OCI-LY1 (cell line): ENCODE measurements around the gene ADK.
"Not testable (repeated sequence)": the region's sequence is repeated elsewhere in the genome, so short reads cannot be mapped to it uniquely, and the experiment has no call there.

Source experiments
- H2AFZ ChIP-seq: fragments of 200-600 bp; sonication (generic), shearing (Covaris generic); 2 replicates; pipeline ENCODE4 v1.6.0; 2014; ENCODE audit warnings: antibody characterized with exemption, mild to moderate bottlenecking, low read length
- H3F3A ChIP-seq: fragments of 200-600 bp; sonication (generic), shearing (Covaris generic); 2 replicates; pipeline ENCODE4 v1.6.0; 2014; ENCODE audit warnings: mild to moderate bottlenecking, antibody characterized with exemption, low read length, moderate library complexity; ENCODE audit not compliant: insufficient read depth
- H3K27ac ChIP-seq: fragments of 200-600 bp; sonication (generic); 2 replicates; pipeline ENCODE4 v1.5.1; 2014; ENCODE audit warnings: low read length, mixed run types, mild to moderate bottlenecking, low read depth; ENCODE audit not compliant: poor library complexity, severe bottlenecking
- H3K27me3 ChIP-seq: fragments of 200-600 bp; sonication (generic); 2 replicates; pipeline ENCODE4 v1.6.0; 2014; ENCODE audit warnings: antibody characterized with exemption, mild to moderate bottlenecking, low read length, moderate library complexity; ENCODE audit not compliant: insufficient read depth
- H3K36me3 ChIP-seq: fragments of 200-600 bp; sonication (generic); 2 replicates; pipeline ENCODE4 v1.6.1; 2014; ENCODE audit warnings: mild to moderate bottlenecking, antibody characterized with exemption, low read length, moderate library complexity, mixed read lengths; ENCODE audit not compliant: insufficient read depth
- H3K4me1 ChIP-seq: fragments of 200-600 bp; sonication (generic); 2 replicates; pipeline ENCODE4 v1.5.1; 2014; ENCODE audit warnings: mild to moderate bottlenecking, low read length, moderate library complexity; ENCODE audit not compliant: insufficient read depth, severe bottlenecking
- H3K4me2 ChIP-seq: fragments of 200-600 bp; sonication (generic), shearing (Covaris generic); 2 replicates; pipeline ENCODE4 v1.6.1; 2014; ENCODE audit warnings: low read length
- H3K4me3 ChIP-seq: fragments of 200-600 bp; sonication (generic); 2 replicates; pipeline ENCODE4 v1.5.1; 2014; ENCODE audit warnings: low read length, low read depth, mild to moderate bottlenecking, mixed read lengths; ENCODE audit not compliant: poor library complexity, severe bottlenecking
- H3K79me2 ChIP-seq: fragments of 200-600 bp; shearing (Covaris generic); 2 replicates; pipeline ENCODE4 v1.6.1; 2016; ENCODE audit warnings: mixed run types, low read length, mixed read lengths; ENCODE audit not compliant: insufficient read depth
- H3K9ac ChIP-seq: fragments of 200-600 bp; sonication (generic), shearing (Covaris generic); 2 replicates; pipeline ENCODE4 v1.6.1; 2014; ENCODE audit warnings: mild to moderate bottlenecking, low read length, mixed read lengths
- H3K9me2 ChIP-seq: fragments of 200-600 bp; sonication (generic), shearing (Covaris generic); 2 replicates; pipeline ENCODE4 v1.6.1; 2014; ENCODE audit warnings: low read depth, mild to moderate bottlenecking, low read length, mixed read lengths
- H3K9me3 ChIP-seq: fragments of 200-600 bp; shearing (Covaris generic); 2 replicates; pipeline ENCODE4 v1.6.1; 2014; ENCODE audit warnings: low read length, mixed read lengths
- H4K20me1 ChIP-seq: fragments of 200-600 bp; sonication (generic), shearing (Covaris generic); 2 replicates; pipeline ENCODE4 v1.6.0; 2016; ENCODE audit warnings: mild to moderate bottlenecking, low read length; ENCODE audit not compliant: insufficient read depth
- CTCF ChIP-seq: fragments of 200-600 bp; sonication (generic), shearing (Covaris generic); IDR thresholded peaks from 2 replicates; pipeline ENCODE4 v1.5.1; 2017; ENCODE audit warnings: mild to moderate bottlenecking, antibody characterized with exemption, low read length, moderate library complexity, mixed read lengths
- EZH2 ChIP-seq: fragments of 200-600 bp; sonication (generic), shearing (Covaris generic); IDR thresholded peaks from 2 replicates; pipeline ENCODE4 v1.8.0; 2017; ENCODE audit warnings: borderline replicate concordance, mixed run types, mild to moderate bottlenecking, antibody characterized with exemption, low read length, moderate library complexity, mixed read lengths

The ADK gene

GRCh38 chr10:74347522-74347921 is 196.5 kb downstream of the ADK start:
- H4K20me1 ChIP-seq: no peaks in the 10 kb centered on the region
- H3K79me2 ChIP-seq: no peaks in the 10 kb centered on the region
- peaks cover 12% of the 10 kb centered on the region for H3K9me3 ChIP-seq
- H3K9me2 ChIP-seq: no peaks in the 10 kb centered on the region
- H3K4me3 ChIP-seq: no peak overlapping the region
- no peak overlapping the region for H3K4me2 ChIP-seq
- no peak overlapping the region for H3K27ac ChIP-seq
- no peaks in the 10 kb centered on the region for H3K27me3 ChIP-seq
- peaks cover 15% of the 10 kb centered on the region; the same call in 1 of the 2 replicates for H3K36me3 ChIP-seq
- no peaks in the 10 kb centered on the region for H3K4me1 ChIP-seq
- TF ChIP-seq CTCF (no peak), EZH2 (no peak)
- no peak overlapping the region for H2AFZ ChIP-seq
- H3F3A ChIP-seq: no peaks in the 10 kb centered on the region
- H3K9ac ChIP-seq: no peak overlapping the region

- not testable (repeated sequence) for H3K36me3 ChIP-seq, H3K79me2 ChIP-seq, H3K9me2 ChIP-seq, H3K9me3 ChIP-seq, H4K20me1 ChIP-seq, H3K27ac ChIP-seq, H3K4me1 ChIP-seq, H3K4me3 ChIP-seq, H3K4me2 ChIP-seq, H2AFZ ChIP-seq, H3F3A ChIP-seq, H3K9ac ChIP-seq, H3K27me3 ChIP-seq
Observed at GRCh38 chr10:74353021-74353420, 202.0 kb downstream of the ADK start.

GRCh38 chr10:74361678-74362077 is 210.7 kb downstream of the ADK start:
- Histone ChIP-seq H3K79me2 (no peaks in the 10 kb centered on the region), H3K4me1 (no peaks in the 10 kb centered on the region), H4K20me1 (no peaks in the 10 kb centered on the region), H3K27ac (no peak overlapping the region), H2AFZ (no peak overlapping the region), H3K27me3 (no peaks in the 10 kb centered on the region), H3K4me2 (no peak overlapping the region), H3K9ac (no peak overlapping the region), H3K36me3 (peaks cover 29% of the 10 kb centered on the region), H3K9me2 (no peaks in the 10 kb centered on the region), H3F3A (no peaks in the 10 kb centered on the region), H3K9me3 (peaks cover 8% of the 10 kb centered on the region), H3K4me3 (no peak overlapping the region)
- TF ChIP-seq EZH2 (no peak), CTCF (no peak)

- no peak overlapping the region for H3K9ac ChIP-seq
- no peak overlapping the region for H3K4me3 ChIP-seq
- H3K79me2 ChIP-seq: no peaks in the 10 kb centered on the region
- H3K27ac ChIP-seq: no peak overlapping the region
- no peaks in the 10 kb centered on the region for H3K9me2 ChIP-seq
- no peaks in the 10 kb centered on the region for H3F3A ChIP-seq
- TF ChIP-seq EZH2 (no peak), CTCF (no peak)
- peaks cover 6% of the 10 kb centered on the region for H3K9me3 ChIP-seq
- H3K4me2 ChIP-seq: no peak overlapping the region
- peaks cover 26% of the 10 kb centered on the region for H3K36me3 ChIP-seq
- no peak overlapping the region for H2AFZ ChIP-seq
- H4K20me1 ChIP-seq: no peaks in the 10 kb centered on the region
- H3K4me1 ChIP-seq: no peaks in the 10 kb centered on the region
- no peaks in the 10 kb centered on the region for H3K27me3 ChIP-seq
Observed at GRCh38 chr10:74363727-74364126, 212.7 kb downstream of the ADK start.
